ENCODE measurements around the gene SPOCK3. TPM values are rescaled to one million over a fixed set of nuclear protein-coding genes. Genes with fewer than 3 reads are reported as not detected.

SPOCK3 gene
- total RNA-seq, 1 experiment from 2014 or later = not detected

DNA sequence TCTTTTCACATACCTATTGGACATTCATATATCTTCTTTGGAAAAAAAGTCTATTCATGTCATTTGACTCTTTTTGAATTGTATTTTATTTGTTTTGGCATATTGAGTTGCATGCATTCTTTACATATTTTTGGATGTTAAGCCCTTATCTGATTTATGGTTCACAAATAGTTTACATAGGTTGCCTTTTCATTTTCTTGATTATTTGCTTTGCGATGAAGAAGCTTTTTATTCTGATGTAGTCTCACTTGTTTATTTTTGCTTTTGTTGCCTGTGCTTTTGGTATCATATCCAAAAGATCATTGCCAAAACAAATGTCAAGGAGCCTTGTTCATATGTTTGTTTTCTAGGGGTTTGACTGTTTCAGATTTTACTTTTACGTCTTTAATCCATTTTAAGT lies 43.9 kb downstream of the SPOCK3 start:
- in situ Hi-C loops (cut with HindIII; ENCODE audit: low pct_unique_long_range_greater_than_20kb, low sequenced_read_pairs) = no loop called here
- no peak for DNase-seq (ENCODE audit: low read depth, low spot score)

GRCh38 chr4:167185465-167185864 lies 48.8 kb downstream of the SPOCK3 start:
- in situ Hi-C loops (cut with HindIII; ENCODE audit: low pct_unique_long_range_greater_than_20kb, low sequenced_read_pairs) = no loop called here
- no peak for DNase-seq (ENCODE audit: low read depth, low spot score)

DNA sequence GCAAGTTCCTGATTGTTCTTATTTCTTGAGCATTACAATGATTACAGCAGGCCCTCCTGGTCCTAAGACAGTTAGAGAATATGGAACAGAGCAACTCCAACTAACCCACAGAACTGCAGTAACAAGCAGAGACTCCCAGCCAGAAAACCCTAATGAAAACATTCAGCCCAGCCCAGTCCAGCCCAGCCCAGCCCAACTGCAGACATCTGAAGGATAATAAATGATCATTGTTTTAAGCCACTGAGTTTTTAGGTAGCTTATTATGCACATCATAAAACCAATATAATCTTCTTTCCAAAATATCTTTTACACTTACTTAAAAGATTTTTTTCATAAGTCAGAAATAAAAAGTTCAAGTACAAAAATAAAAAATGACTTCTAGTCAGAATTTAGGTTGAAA lies 51.3 kb downstream of the SPOCK3 start:
- in situ Hi-C loops (cut with HindIII; ENCODE audit: low pct_unique_long_range_greater_than_20kb, low sequenced_read_pairs) = no loop called here

GRCh38 chr4:167177925-167178324 lies 56.4 kb downstream of the SPOCK3 start:
- in situ Hi-C loops (cut with HindIII; ENCODE audit: low pct_unique_long_range_greater_than_20kb, low sequenced_read_pairs) = no loop called here
- no peak for DNase-seq (ENCODE audit: low read depth, low spot score)

More for the DNA sequence above, 51.3 kb downstream of the SPOCK3 start:
- no peak for DNase-seq (ENCODE audit: low read depth, low spot score)

- no peak for DNase-seq (ENCODE audit: low read depth, low spot score)
- in situ Hi-C loops (cut with HindIII; ENCODE audit: low pct_unique_long_range_greater_than_20kb, low sequenced_read_pairs) = no loop called here
Observed at GRCh38 chr4:167176723-167177367, 57.4 kb downstream of the SPOCK3 start.

DNA sequence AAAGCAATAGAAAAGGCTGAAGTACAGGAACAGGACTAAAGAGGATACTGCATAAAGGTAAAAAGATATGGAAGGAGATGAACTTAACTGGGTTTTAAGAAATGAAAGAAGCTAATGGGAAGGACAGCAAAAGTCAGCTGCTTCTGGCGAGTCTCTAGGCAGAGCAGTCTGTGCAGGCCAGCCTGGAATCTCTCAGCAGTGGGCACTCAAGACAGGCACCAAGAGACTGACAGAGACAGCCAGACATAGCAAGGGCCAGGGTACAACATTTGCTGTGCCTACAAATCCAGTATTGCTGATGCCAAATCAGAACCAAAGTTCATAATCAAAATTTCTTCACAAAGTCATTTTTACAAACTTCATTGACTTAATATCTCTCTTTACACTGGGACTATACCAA lies 62.4 kb downstream of the SPOCK3 start:
- in situ Hi-C loops (cut with HindIII; ENCODE audit: low pct_unique_long_range_greater_than_20kb, low sequenced_read_pairs) = no loop called here

GRCh38 chr4:167168611-167169010 lies 65.7 kb downstream of the SPOCK3 start:
- no peak for DNase-seq (ENCODE audit: low read depth, low spot score)
- in situ Hi-C loops (cut with HindIII; ENCODE audit: low pct_unique_long_range_greater_than_20kb, low sequenced_read_pairs) = no loop called here

More for the DNA sequence above, 62.4 kb downstream of the SPOCK3 start:
- no peak for DNase-seq (ENCODE audit: low read depth, low spot score)

DNA sequence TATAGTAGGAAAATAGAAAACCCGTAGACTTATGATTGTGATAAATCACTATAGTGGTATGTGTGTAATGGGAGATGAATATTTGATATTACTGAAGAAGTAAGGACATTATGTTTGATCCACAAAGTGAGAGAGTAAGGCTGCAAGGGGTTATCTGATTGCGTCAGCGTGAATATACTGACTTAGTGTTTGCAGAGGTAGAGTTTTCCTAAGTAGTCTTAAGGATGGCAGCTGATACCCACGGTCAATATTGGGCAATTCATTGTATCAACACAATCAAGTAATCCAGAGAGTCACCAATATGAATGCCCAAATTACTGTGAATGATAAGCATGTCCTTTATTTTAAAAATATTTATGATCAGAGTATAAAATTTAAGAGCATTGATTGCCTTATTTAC lies 83.7 kb downstream of the SPOCK3 start:
- in situ Hi-C loops (cut with HindIII; ENCODE audit: low pct_unique_long_range_greater_than_20kb, low sequenced_read_pairs) = no loop called here
- DNase-seq (ENCODE audit: low read depth, low spot score) = no peak

DNA sequence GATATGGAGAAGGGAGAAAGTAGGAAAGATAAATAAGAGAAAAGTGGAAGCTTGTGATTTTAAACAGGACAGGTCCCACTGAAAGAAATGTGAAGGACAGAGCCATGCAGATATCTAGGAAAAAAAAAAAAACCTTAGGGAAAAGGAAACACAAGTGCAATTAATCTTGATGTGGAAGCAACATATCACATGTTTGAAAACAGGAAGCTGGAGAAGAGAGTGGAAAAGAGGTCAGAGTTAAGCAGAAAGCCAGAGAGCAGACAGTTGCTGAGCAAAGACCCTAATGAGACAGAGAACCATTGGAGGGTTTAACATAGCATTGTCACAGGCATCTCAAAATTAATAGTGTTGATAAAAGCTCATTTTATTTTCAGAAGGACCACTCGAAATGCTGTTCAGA lies 89.7 kb downstream of the SPOCK3 start:
- in situ Hi-C loops (cut with HindIII; ENCODE audit: low pct_unique_long_range_greater_than_20kb, low sequenced_read_pairs) = no loop called here
- no peak for DNase-seq (ENCODE audit: low read depth, low spot score)

DNA sequence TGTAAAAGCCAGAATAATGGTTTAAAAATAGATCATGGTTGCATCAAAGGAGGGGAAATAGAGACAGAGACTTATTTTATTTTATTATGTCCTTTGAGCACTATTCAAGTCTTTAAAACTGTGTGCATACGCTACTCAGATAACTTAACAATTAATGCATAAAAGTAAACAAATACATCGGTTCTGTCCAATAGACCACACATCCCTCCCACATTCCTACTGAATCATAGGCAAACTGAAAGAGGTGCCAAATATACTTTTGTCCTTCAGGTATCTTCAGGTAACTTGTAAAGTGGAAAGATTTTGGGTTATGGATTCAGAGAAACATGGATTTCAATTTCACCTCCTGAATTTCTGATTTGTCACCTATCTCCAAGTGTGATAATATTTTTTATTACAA lies 91.3 kb downstream of the SPOCK3 start:
- no peak for DNase-seq (ENCODE audit: low read depth, low spot score)
- in situ Hi-C loops (cut with HindIII; ENCODE audit: low pct_unique_long_range_greater_than_20kb, low sequenced_read_pairs) = no loop called here

DNA sequence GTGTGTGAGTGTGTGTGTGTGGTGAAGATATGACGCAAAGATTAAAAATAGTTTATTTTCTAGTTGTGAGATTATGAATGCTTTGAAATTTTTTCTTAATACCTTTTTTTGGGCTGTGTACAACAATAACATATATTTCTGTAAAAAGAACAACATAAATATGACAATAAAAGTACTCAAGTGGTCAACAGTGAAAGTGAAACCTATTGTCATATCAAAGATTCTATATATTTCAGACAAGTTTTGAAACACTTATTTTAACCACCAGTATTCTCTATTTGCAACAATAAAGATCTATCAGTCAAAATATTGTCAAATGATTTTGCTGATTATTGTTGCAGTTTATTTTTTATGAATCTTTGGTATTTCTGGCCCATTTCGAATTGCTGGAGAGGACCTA lies 98.0 kb downstream of the SPOCK3 start:
- in situ Hi-C loops (cut with HindIII; ENCODE audit: low pct_unique_long_range_greater_than_20kb, low sequenced_read_pairs) = no loop called here
- no peak for DNase-seq (ENCODE audit: low read depth, low spot score)

GRCh38 chr4:167129146-167129545 lies 105.1 kb downstream of the SPOCK3 start:
- DNase-seq (ENCODE audit: low read depth, low spot score) = no peak
- in situ Hi-C loops (cut with HindIII; ENCODE audit: low pct_unique_long_range_greater_than_20kb, low sequenced_read_pairs) = no loop called here

DNA sequence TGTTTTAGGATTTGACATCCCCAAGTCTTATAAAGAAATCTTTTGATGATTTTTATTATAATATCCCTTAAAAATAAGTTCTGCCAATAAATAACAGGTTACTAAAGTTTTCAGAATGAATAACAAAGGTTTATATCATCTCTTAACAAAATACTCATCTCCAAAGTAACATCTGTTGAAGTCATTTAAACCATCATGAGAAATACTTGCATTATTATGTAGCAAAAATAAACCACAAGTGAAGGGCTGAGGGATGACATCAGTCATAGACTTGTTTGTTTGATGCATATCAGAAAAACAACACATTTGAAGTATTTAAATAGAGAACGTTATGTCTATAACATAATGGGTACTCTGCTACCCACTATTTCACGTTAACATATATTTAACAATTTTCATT lies 114.9 kb downstream of the SPOCK3 start:
- in situ Hi-C loops (cut with HindIII; ENCODE audit: low pct_unique_long_range_greater_than_20kb, low sequenced_read_pairs) = no loop called here
- no peak for DNase-seq (ENCODE audit: low read depth, low spot score)

GRCh38 chr4:167117273-167117672 lies 117.0 kb downstream of the SPOCK3 start:
- in situ Hi-C loops (cut with HindIII; ENCODE audit: low pct_unique_long_range_greater_than_20kb, low sequenced_read_pairs) = no loop called here
- no peak for DNase-seq (ENCODE audit: low read depth, low spot score)

GRCh38 chr4:167114416-167114971 lies 119.8 kb downstream of the SPOCK3 start:
- DNase-seq (ENCODE audit: low read depth, low spot score) = no peak
- in situ Hi-C loops (cut with HindIII; ENCODE audit: low pct_unique_long_range_greater_than_20kb, low sequenced_read_pairs) = no loop called here

GRCh38 chr4:167111622-167112021 lies 122.7 kb downstream of the SPOCK3 start:
- no peak for DNase-seq (ENCODE audit: low read depth, low spot score)

DNA sequence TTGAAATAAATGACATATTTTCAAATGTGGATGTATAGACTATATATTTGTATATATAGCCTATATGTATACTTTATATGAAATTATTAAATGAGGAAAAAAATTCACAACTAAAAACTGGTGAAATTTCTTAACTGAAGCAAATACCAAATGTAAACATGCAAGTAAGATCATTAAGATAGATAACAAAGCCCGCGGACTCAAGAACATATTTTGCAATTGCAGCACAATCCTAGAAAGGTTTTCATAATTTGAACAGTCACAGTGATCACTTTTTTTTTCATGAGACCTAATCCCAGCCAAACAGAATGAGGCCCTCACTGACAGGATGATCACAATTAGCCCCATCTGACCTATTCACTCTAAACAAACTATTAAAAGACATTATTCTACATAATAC lies 123.2 kb downstream of the SPOCK3 start:
- in situ Hi-C loops (cut with HindIII; ENCODE audit: low pct_unique_long_range_greater_than_20kb, low sequenced_read_pairs) = no loop called here

More at GRCh38 chr4:167111622-167112021, 122.7 kb downstream of the SPOCK3 start:
- in situ Hi-C loops (cut with HindIII; ENCODE audit: low pct_unique_long_range_greater_than_20kb, low sequenced_read_pairs) = no loop called here

DNA sequence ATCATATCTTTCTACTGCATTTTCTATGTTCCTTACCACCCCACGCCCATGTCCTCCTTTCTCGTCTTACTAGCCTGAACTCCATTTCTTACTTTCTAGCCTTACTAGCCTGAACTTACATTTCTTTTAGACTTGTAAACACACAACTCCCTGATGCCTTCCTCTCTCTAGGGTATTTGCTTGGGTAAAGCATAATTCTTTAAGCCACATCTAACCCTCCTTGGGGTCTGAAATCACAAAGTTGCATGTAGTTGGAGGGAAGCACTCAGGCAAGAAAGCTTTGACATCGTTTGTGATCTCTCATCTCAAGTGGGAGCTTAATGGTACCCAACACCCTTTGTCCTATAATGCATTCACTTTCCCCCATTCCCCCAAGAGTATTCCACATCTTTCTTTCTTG lies 124.4 kb downstream of the SPOCK3 start:
- in situ Hi-C loops (cut with HindIII; ENCODE audit: low pct_unique_long_range_greater_than_20kb, low sequenced_read_pairs) = no loop called here
- no peak for DNase-seq (ENCODE audit: low read depth, low spot score)

More for the DNA sequence above, 123.2 kb downstream of the SPOCK3 start:
- DNase-seq (ENCODE audit: low read depth, low spot score) = no peak

GRCh38 chr4:167105857-167106256 lies 128.4 kb downstream of the SPOCK3 start:
- DNase-seq (ENCODE audit: low read depth, low spot score) = no peak
- in situ Hi-C loops (cut with HindIII; ENCODE audit: low pct_unique_long_range_greater_than_20kb, low sequenced_read_pairs) = no loop called here
